Astrocyte (in vitro differentiated cells and primary cell): ENCODE data around the gene FBXW7. TPM values are rescaled to one million over a fixed set of nuclear protein-coding genes. Genes with fewer than 3 reads are reported as not detected.

Experiments used
- DNase-seq: peaks from one replicate; pipeline ENCODE4 v3.0.0-alpha.2; 2010; ENCODE audit warnings: low read depth
- FAIRE-seq: peaks from 2 replicates; lab custom pipeline; 2011; peaks lifted over from hg19 to GRCh38; lab: Jason Lieb, UNC
- H2AFZ ChIP-seq: 2 replicates; pipeline ENCODE4 v1.6.0; 2012; ENCODE audit warnings: low read depth, low read length, inconsistent platforms
- H3K27ac ChIP-seq: 2 replicates; pipeline ENCODE4 v1.5.1; 2011; ENCODE audit warnings: low read depth, low read length, inconsistent platforms
- H3K27me3 ChIP-seq: 2 replicates; pipeline ENCODE4 v1.6.0; 2011; ENCODE audit warnings: low read length, inconsistent platforms; ENCODE audit not compliant: insufficient read depth
- H3K36me3 ChIP-seq: 2 replicates; pipeline ENCODE4 v1.5.1; 2011; ENCODE audit warnings: low read length, inconsistent platforms; ENCODE audit not compliant: insufficient read depth
- H3K4me1 ChIP-seq: 2 replicates; pipeline ENCODE4 v1.5.1; 2011; ENCODE audit warnings: low read length, inconsistent platforms; ENCODE audit not compliant: insufficient read depth
- H3K4me2 ChIP-seq: 2 replicates; pipeline ENCODE4 v1.6.0; 2012; ENCODE audit warnings: low read length, inconsistent platforms
- H3K4me3 ChIP-seq: 2 replicates; pipeline ENCODE4 v1.5.1; 2011; ENCODE audit warnings: low read depth, mild to moderate bottlenecking, low read length, inconsistent platforms; ENCODE audit not compliant: insufficient read depth
- H3K79me2 ChIP-seq: 2 replicates; pipeline ENCODE4 v1.6.0; 2012; ENCODE audit warnings: mild to moderate bottlenecking, low read length, inconsistent platforms; ENCODE audit not compliant: insufficient read depth
- H3K9ac ChIP-seq: 2 replicates; pipeline ENCODE4 v1.6.0; 2012; ENCODE audit warnings: mild to moderate bottlenecking, low read length, inconsistent platforms
- H3K9me3 ChIP-seq: 2 replicates; pipeline ENCODE4 v1.5.1; 2012; ENCODE audit warnings: low read depth, mild to moderate bottlenecking, low read length, inconsistent platforms; ENCODE audit not compliant: insufficient read depth
- H4K20me1 ChIP-seq: 2 replicates; pipeline ENCODE4 v1.6.0; 2012; ENCODE audit warnings: low read length, inconsistent platforms; ENCODE audit not compliant: insufficient read depth
- H3K27ac Mint-ChIP-seq: one replicate; pipeline ENCODE4 v1.8.0; 2021; ENCODE audit warnings: mild to moderate bottlenecking, mixed read lengths; ENCODE audit not compliant: unreplicated experiment
- H3K27me3 Mint-ChIP-seq: one replicate; pipeline ENCODE4 v1.8.0; 2021; ENCODE audit warnings: low read depth, mixed read lengths; ENCODE audit not compliant: unreplicated experiment
- H3K36me3 Mint-ChIP-seq: one replicate; pipeline ENCODE4 v1.8.0; 2021; ENCODE audit warnings: low read depth, mixed read lengths; ENCODE audit not compliant: unreplicated experiment
- H3K4me1 Mint-ChIP-seq: one replicate; pipeline ENCODE4 v1.8.0; 2021; ENCODE audit warnings: low read depth, mixed read lengths; ENCODE audit not compliant: unreplicated experiment
- H3K4me3 Mint-ChIP-seq: one replicate; pipeline ENCODE4 v1.8.0; 2021; ENCODE audit warnings: mild to moderate bottlenecking, moderate library complexity, mixed read lengths; ENCODE audit not compliant: unreplicated experiment
- H3K9me3 Mint-ChIP-seq: one replicate; pipeline ENCODE4 v1.8.0; 2021; ENCODE audit warnings: mild to moderate bottlenecking, mixed read lengths; ENCODE audit not compliant: unreplicated experiment
- CTCF ChIP-seq: IDR thresholded peaks from 2 replicates; pipeline ENCODE4 v1.5.1; 2011; ENCODE audit warnings: low read depth, mild to moderate bottlenecking, inconsistent platforms, low read length, moderate library complexity; ENCODE audit not compliant: insufficient read depth
- EZH2 ChIP-seq: IDR thresholded peaks from 2 replicates; pipeline ENCODE4 v1.6.1; 2012; ENCODE audit warnings: mild to moderate bottlenecking, low read length, inconsistent platforms; ENCODE audit not compliant: insufficient read depth
- total RNA-seq: library from RNA; stranded (reverse); gene quantifications from 2 replicates; pipeline ENCODE4 v1.2.1, GENCODE V29; 2021

Gene FBXW7
- total RNA-seq, 1 donor from 2014 or later: 34.7 TPM

- Histone ChIP-seq H3K9me3 (no peaks in the 10 kb centered on the region), H3K79me2 (peaks cover 18% of the 10 kb centered on the region), H3K9ac (no peak overlapping the region), H3K4me3 (no peak overlapping the region), H3K4me1 (peaks cover 1% of the 10 kb centered on the region), H3K27me3 (no peaks in the 10 kb centered on the region), H3K4me2 (no peak overlapping the region), H2AFZ (no peak overlapping the region), H3K36me3 (no peaks in the 10 kb centered on the region), H4K20me1 (peaks cover 20% of the 10 kb centered on the region), H3K27ac (no peak overlapping the region)
- no peaks in the 10 kb centered on the region for H3K9me3 Mint-ChIP-seq
- DNase-seq: no peak
- no peak for TF ChIP-seq EZH2
- no peak for TF ChIP-seq CTCF
- FAIRE-seq: no peak
- no peaks in the 10 kb centered on the region for H3K27me3 Mint-ChIP-seq
- H3K4me1 Mint-ChIP-seq: peaks cover 2% of the 10 kb centered on the region
- no peak overlapping the region for H3K27ac Mint-ChIP-seq
- no peaks in the 10 kb centered on the region for H3K36me3 Mint-ChIP-seq
- no peak overlapping the region for H3K4me3 Mint-ChIP-seq
Observed at GRCh38 chr4:152451496-152451895, 84.4 kb downstream of the FBXW7 start.

- Histone ChIP-seq H3K4me1 (no peaks in the 10 kb centered on the region), H4K20me1 (peaks cover 12% of the 10 kb centered on the region), H3K4me3 (no peak overlapping the region), H3K36me3 (no peaks in the 10 kb centered on the region), H2AFZ (no peak overlapping the region), H3K27me3 (no peaks in the 10 kb centered on the region), H3K79me2 (peaks cover 4% of the 10 kb centered on the region), H3K9ac (no peak overlapping the region), H3K27ac (no peak overlapping the region), H3K4me2 (no peak overlapping the region), H3K9me3 (no peaks in the 10 kb centered on the region)
- DNase-seq: no peak
- TF ChIP-seq CTCF (no peak), EZH2 (no peak)
- no peak overlapping the region for H3K27ac Mint-ChIP-seq
- H3K9me3 Mint-ChIP-seq: no peaks in the 10 kb centered on the region
- H3K36me3 Mint-ChIP-seq: no peaks in the 10 kb centered on the region
- no peaks in the 10 kb centered on the region for H3K27me3 Mint-ChIP-seq
- no peaks in the 10 kb centered on the region for H3K4me1 Mint-ChIP-seq
- no peak overlapping the region for H3K4me3 Mint-ChIP-seq
- FAIRE-seq: no peak
Observed at GRCh38 chr4:152448854-152449253, 87.0 kb downstream of the FBXW7 start.

GRCh38 chr4:152448038-152448707 is 87.7 kb downstream of the FBXW7 start:
- Mint-ChIP-seq H3K9me3 (no peaks in the 10 kb centered on the region), H3K27me3 (no peaks in the 10 kb centered on the region), H3K4me1 (no peaks in the 10 kb centered on the region), H3K27ac (no peak overlapping the region), H3K36me3 (no peaks in the 10 kb centered on the region), H3K4me3 (no peak overlapping the region)
- Histone ChIP-seq H3K9me3 (no peaks in the 10 kb centered on the region), H3K27ac (no peak overlapping the region), H3K9ac (no peak overlapping the region), H3K4me3 (no peak overlapping the region), H3K4me1 (no peaks in the 10 kb centered on the region), H4K20me1 (peaks cover 11% of the 10 kb centered on the region), H3K79me2 (peaks cover under 1% of the 10 kb centered on the region), H3K27me3 (no peaks in the 10 kb centered on the region), H3K4me2 (no peak overlapping the region), H2AFZ (no peak overlapping the region), H3K36me3 (no peaks in the 10 kb centered on the region)
- TF ChIP-seq CTCF (no peak), EZH2 (no peak)
- DNase-seq (no peak), FAIRE-seq (no peak)
